Testis (tissue), 2 donors: Measurements from ENCODE around the gene BAIAP2L1.

Source experiments
- CTCF ChIP-seq, 3 experiments: fragments of 450-650 bp in 2 of 3; fragments of 200-600 bp in 1 of 3; sonication (generic) in 1 of 3; IDR thresholded peaks; one replicate each; pipeline ENCODE4 v1.5.1; 2016 to 2019; ENCODE audit warnings: antibody characterized with exemption in 3 of 3, mild to moderate bottlenecking in 2 of 3, moderate library complexity in 1 of 3
- POLR2A ChIP-seq: fragments of 450-650 bp; IDR thresholded peaks from one replicate; pipeline ENCODE4 v1.6.1; 2017; ENCODE audit warnings: antibody characterized with exemption, mild to moderate bottlenecking, moderate library complexity

- TF ChIP-seq POLR2A, result no peak
- TF ChIP-seq CTCF (IDR thresholded peaks at IDR 0.05), result no peak
These were observed 13.8 kb downstream of the BAIAP2L1 start for GRCh38 chr7:98387131-98387530.
